NCI-H2196 treated with DMSO at 0.1 percent for 48 hours (cell line): ENCODE data around the gene WDR37.

Experiments
- DNase-seq: peaks from one replicate; lab custom pipeline; 2025; ENCODE audit not compliant: unreplicated experiment; lab: John Stamatoyannopoulos, UW

The WDR37 gene

GRCh38 chr10:1123972-1124371 is 67.8 kb downstream of the WDR37 start:
- DNase-seq = no peak

GRCh38 chr10:1124796-1125195 is 68.6 kb downstream of the WDR37 start:
- no peak for DNase-seq

GRCh38 chr10:1126461-1126860 is 70.3 kb downstream of the WDR37 start:
- DNase-seq = no peak

DNA sequence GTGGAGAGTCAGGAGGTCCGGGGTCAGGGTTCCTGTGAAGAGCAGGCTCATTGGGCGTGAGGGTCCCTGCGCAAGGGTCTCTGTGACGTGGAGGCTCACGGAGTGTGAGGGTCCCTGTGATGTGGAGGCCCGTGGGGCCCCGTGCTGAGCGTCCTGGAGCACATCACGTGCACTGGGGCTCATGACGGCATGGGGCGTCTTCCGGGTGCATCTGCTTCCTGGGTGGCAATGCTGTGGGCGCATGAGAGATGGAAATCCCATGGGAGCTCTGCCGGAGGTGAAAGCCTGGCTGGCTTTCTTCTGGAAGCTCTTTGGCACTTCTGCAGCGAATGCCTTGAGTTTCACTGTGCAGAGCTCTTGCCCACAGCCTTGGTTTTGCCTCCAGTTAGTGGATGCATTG is 71.4 kb downstream of the WDR37 start:
- no peak for DNase-seq

GRCh38 chr10:1128115-1128514 is 71.9 kb downstream of the WDR37 start:
- no peak for DNase-seq

- no peak for DNase-seq
These were observed 72.5 kb downstream of the WDR37 start for GRCh38 chr10:1128649-1129048.

GRCh38 chr10:1130226-1130625 is 74.0 kb downstream of the WDR37 start:
- DNase-seq = no peak

- no peak for DNase-seq
These were observed 75.0 kb downstream of the WDR37 start for GRCh38 chr10:1130995-1131790.

GRCh38 chr10:1132584-1132983 is 76.4 kb downstream of the WDR37 start:
- no peak for DNase-seq

GRCh38 chr10:1133495-1134045 is 77.4 kb downstream of the WDR37 start:
- DNase-seq = no peak

DNA sequence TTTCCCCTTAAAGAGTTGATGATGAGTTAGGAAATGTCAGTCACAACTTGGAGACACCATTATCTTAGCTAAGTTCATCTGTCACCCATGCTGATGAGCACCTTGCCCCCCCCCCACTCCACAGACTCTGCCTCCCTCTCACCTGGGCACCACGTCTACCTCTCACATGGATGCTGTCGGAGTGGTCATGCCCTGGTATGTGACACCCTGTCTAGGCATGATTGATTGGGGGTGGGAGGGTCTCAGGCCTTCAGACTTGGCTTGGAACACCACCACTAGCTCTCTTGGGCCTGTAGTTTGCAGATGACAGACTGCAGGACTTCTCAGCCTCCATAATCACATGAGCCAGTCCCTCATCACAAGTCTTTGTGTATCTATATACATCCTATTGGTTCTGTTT is 78.0 kb downstream of the WDR37 start:
- DNase-seq = no peak

GRCh38 chr10:1136268-1136667 is 80.1 kb downstream of the WDR37 start:
- no peak for DNase-seq

GRCh38 chr10:1137499-1138163 is 81.4 kb downstream of the WDR37 start:
- no peak for DNase-seq

DNA sequence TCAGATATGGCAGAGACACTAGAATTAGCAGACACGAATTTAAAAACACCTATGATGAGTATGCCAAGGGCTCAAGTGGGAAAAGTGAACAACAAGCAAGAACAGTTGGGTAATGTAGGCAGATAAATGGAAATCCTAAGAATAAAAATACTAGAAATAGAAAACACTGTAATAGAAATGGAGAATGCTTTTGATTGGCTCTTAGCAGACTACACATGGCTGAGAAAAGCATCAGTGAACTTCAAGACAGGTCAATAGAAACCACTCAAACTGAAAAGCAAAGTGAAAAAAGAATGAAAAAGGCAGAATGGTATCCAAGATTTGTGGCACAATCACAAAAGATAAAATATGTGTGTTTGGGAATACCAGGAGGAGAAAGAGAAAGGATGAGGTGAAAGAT is 82.3 kb downstream of the WDR37 start:
- no peak for DNase-seq

DNA sequence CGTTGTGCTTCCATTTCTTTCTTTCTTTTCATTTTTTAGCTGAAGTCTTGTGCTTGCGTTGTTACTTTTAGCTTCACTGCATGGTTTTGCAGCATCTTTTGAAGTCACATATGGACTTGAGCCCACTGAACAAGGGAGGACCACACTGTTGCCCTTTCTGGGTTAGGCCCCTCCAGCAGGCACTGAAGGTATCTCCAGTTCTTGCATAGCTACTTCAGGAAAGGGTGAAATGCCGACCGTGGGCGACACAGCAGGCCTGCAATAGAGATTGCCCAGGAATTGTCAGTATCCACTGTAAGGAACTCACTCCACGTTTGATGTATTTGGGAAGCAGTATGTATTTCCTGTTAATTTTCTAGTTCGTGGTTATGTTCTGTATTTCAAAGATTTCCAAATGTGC is 85.1 kb downstream of the WDR37 start:
- no peak for DNase-seq

DNA sequence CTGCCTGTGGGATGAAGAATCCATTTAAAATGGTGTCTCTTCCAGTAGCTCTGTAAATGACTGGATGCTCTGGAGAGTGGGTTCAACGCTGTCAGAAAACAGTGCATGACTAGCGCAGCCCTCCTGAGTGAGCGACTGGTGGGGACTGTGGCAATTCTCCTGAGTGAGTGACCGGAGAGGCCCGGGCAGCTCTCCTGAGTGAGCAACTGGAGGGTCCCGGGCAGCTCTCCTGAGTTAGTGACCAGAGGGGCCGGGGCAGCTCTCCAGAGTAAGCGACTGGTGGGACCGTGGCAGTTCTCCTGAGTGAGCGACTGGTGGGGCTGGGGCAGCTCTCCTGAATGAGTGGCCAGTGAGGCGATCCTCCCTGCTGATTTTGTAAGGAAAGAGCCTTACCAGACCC is 85.5 kb downstream of the WDR37 start:
- DNase-seq = no peak

GRCh38 chr10:1142596-1142995 is 86.4 kb downstream of the WDR37 start:
- DNase-seq = no peak

DNA sequence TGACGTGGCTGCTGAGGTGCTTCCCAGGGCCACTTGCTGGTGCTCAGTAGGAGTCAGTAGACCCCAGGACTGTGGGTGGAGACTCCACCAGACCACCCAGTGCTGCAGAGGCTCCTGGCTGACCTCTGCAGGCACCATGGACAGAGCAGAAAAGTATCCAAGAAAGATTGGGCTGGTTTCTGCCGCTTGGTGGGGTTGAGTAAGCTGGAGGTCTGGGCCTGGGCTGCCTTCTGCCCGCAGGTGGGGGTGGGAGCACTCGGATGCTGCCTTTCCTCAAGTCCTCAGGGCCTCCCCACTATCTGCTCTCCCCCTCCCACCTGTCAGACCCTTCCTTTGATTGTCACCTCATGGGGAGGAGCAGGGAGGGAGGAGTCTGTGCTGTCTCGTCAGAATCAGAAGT is 91.6 kb downstream of the WDR37 start:
- DNase-seq = no peak

- DNase-seq = no peak
These were observed 92.8 kb downstream of the WDR37 start for GRCh38 chr10:1148855-1149605.

GRCh38 chr10:1149793-1150637 is 93.8 kb downstream of the WDR37 start:
- DNase-seq = no peak

DNA sequence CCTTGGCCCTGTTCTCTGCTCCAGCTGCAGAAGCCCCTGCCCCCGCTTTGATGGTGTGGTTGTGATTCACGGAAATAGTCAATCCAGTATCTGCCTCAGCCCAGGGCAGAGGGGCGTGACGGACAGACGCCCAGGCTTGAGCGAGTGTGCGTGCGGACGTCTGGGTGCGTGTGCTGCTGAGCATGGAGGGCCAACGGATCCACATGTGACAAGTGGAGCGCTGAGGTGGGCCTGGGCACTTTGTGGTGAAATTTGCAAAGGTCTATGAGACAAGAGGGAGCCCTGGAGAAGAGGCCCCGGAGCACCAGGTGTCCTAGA is 94.4 kb downstream of the WDR37 start:
- DNase-seq = no peak
